ENCODE data around the gene TRIM44.
"Not testable (repeated sequence)": the region's sequence is repeated elsewhere in the genome, so short reads cannot be mapped to it uniquely, and the experiment has no call there.

TRIM44 gene

DNA sequence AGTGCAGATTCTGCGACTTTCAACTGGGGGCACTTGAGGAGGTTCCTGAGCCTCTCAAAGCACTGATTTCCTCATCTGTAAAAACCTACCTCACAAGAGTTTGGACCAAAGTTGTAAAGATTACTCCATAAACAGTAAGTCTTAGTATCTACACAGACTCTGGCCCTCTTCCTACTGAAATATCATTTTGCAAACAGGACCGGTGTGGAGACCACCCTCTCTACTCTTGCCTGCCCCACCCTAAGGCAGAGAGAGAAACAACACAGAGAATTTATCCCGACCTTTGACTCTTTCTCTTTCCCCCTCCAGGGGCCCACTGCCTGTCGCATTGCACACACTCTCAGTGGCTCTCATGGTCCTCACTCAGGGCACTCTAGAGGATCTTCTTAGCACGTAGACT, 163.4 kb downstream of the TRIM44 start:
- no peak for DNase-seq

GRCh38 chr11:35826949-35827348, 164.4 kb downstream of the TRIM44 start:
- no peak for DNase-seq

DNA sequence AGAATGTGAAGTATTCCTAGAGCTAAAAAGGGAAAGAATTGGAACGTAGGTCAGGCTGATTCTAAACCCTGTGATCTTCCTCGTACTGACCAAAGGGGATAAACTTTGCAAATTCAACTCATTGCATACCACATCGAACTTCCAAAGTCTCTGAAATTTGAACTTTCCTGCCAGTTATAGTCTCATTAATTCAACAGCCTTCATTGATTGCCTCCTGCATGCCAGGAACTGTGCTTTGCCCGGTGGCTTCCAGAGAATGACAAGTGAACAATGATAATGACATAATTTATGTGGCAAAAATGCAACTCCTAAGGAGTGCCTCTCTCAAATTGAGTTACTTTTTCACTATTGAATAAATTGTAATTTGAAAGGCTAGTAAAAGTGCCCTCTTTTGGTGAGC, 173.6 kb downstream of the TRIM44 start:
- no peak for DNase-seq

DNA sequence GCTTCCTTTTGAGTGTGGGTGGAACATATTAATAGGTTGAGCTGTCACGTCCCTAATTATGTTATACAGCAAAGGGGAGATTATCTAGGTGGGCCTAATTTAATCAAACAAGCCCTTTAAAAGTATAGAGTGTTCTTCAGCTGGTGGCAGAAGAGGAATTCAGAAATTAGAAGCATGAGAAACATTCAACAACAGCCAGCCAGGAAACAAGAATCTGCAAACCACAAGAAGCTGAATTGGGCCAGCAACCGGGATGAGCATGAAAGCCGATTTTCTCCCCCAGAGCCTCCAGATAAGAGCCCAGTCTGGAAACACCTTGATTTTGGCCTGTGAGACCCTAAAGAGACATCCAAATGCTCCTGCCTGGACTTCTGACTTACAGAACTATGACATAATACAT, 175.5 kb downstream of the TRIM44 start:
- DNase-seq = no peak

DNA sequence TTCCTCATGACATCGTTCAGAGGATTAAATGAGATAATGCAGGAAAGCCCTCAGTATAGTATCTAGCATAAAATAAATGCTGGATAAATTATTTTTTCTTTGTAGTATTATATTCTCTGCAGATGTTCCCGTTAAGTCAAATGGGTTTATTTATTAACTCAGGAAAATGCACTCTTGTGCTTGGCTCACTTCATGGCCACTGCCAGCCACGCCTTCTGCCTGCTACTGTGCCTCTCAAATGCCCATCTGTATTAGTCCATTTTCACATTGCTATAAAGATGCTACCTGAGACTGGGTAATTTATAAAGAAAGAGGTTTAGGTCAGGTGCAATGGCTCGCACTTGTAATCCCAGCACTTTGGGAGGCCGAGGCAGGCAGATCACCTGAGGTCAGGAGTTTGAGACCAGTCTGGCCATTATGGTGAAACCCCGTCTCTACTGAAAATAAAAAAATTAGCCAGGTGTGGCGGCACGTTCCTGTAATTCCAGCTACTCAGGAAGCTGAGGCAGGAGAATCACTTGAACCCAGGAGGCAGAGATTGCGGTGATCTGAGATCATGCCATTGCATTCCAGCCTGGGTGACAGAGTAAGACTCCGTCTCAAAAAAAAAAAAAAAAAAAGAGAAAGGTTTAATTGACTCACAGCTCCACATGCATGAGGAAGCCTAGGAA, 176.3 kb downstream of the TRIM44 start:
- not testable (repeated sequence) for DNase-seq

DNA sequence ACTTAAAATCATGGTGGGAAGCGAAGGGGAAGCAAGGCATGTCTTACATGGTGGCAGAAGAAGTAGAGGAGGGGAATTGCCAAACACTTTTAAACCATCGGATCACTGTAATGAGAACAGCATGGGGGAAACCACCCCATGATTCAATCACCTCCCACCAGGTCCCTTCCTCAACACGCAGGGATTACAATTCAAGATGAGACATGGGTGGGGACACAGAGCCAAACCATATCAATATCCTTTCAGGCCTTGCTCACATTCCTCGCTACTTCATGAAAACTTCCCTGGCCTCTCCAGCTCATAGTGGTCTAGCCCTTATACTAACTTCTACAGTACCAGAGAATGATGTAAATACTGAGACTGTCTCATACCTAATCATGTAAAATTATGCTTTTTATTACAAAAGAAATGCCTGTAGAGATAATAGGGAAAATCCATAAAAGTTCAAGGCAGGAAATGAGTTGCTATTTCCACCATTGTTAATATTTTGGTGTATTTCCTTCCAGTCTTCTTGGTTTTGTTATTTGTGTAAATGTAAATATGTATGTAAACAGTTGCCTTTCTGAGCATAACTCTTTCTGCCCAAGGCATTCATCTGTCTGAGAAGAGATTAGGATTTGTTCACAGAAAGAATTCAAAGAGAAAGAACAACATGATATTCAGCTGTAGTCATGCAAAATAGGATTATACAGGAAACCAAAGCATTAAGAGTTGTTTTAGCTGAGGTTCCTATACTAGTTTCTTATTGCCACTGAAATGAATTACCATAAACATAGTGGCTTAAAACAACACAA, 177.0 kb downstream of the TRIM44 start:
- no peak for DNase-seq

- DNase-seq = no peak
Observed at GRCh38 chr11:35841733-35842132, 179.2 kb downstream of the TRIM44 start.

- DNase-seq = no peak
Observed at GRCh38 chr11:35842958-35843357, 180.4 kb downstream of the TRIM44 start.

DNA sequence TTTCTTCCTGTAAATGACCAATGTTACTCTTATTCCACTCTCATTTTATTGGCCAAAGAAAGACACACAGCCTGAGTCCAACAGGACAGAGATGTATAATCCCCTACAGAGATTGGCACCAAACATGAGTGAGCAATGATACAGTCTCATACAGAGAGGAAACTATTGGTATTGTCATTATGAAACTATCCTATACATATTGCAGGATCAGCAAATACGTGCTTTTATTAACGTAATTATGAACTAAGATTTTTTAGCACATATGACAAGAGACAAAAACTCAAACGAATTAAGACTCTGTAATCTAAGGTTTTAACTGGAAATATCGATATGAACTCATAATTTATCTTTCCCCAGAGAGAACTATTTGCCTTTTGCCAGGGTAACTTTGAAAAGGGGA, 182.0 kb downstream of the TRIM44 start:
- DNase-seq = no peak

DNA sequence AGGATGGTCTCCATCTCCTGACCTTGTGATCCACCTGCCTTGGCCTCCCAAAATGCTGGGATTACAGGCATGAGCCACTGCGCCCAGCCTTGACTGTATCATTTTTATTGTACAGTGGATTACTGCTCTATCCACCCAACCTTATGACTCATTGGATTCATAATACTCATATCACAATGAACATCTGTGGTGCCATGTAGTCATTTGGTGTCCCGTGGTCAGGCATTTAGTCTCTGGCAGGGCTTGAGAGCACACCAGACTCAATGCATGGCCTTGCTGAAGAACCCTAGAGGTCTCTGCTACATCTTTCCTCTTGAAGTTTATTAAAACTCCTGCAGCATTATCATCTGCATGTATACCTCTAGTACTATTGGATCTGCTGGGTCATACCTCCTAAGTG, 183.3 kb downstream of the TRIM44 start:
- DNase-seq = no peak

DNA sequence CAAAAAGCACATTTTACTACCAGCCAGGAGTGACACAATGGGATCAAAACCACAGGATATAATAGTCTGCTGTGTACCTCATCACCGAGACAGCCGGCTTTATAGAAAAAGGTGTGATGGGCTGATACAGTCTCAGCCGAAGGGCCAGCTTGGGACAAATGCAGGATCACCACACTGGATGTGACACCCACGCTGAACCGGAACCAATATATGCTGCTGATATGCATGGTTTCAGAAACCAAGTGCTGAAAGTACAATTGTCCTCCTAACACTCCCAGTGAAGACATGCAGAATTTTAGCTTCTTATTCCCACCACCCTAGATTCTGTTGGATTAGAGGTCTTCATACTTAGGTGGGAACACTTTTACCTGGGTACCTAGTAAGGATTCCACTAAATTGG, 184.3 kb downstream of the TRIM44 start:
- no peak for DNase-seq

GRCh38 chr11:35847473-35847872, 184.9 kb downstream of the TRIM44 start:
- DNase-seq = no peak

DNA sequence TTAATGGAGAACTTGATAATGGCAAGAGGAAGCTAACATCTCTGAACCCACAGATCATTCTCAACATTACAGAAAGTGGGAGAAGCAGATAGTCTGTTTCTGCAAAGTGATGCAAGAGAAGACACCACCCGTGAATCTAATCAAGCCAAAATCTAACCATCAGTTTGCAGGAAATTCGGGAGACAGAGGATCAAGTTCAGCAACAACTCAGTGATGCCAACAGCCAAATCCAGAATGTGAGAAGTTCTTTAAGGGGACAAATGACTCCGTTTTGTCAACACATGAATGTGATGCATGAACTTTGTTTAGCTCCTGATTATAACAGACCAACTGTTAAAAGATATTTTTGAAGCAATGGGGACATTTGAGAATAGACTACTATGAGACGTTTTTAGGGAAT, 186.0 kb downstream of the TRIM44 start:
- no peak for DNase-seq

GRCh38 chr11:35850191-35850590, 187.6 kb downstream of the TRIM44 start:
- DNase-seq = no peak

- DNase-seq = no peak
Observed at GRCh38 chr11:35851342-35851741, 188.8 kb downstream of the TRIM44 start.

DNA sequence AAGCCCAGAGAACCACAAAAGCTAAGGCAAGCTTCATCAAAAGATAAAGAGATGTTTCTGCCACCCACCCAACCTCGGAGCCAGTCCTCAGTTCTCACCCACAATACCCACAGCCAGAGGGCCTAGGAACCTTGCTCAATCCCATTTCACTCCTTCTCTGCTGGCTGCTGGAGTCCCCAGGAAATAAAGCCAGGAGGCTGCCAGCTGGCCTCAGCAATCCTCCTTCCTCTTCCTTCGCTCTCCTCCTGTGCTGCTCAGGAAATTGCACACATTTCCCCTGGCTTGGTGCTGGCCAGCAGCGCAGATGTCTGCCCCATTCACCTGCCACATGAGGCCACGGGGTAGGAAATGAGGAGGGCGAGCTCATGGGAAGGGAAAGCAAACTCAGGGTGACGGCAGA, 189.5 kb downstream of the TRIM44 start:
- peak; percentile 39 for DNase-seq

DNA sequence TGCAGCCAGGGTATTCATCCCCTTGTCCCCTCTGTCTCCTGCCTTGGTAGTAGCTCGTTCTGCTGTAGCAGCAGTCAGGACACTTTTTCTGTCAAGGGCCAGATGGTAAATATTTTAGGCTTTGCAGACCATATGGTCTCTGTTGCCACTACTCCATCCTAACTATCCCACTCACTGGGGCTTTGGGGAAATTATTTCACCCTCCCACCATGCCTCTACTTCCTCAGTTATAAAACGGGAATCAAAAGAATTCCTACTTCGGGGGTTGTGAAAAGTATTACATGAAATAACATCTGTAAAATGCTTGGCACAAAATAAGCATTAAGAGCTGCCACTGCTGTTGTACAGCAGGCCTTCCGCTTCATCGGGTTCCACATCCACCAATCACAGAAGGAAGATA, 191.4 kb downstream of the TRIM44 start:
- DNase-seq = peak; percentile 75

DNA sequence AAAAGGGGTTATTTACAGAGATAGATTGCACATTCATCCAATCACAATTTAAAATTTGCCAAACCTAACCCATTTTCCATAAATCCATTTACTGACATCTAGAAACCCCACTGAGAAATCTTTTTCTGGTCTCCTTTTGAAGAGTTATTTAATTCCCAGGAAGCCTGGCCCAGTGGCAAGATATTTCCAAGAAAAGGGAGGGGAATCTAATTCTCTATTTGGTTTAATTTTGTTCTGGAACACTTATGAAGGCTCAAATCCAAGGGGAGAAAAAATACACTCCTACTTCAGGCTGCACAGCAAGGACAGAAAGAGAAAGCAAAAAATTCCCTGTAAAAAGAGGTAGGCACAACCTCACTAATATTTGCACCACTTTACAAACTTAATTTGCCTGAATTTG, 193.1 kb downstream of the TRIM44 start:
- no peak for DNase-seq

DNA sequence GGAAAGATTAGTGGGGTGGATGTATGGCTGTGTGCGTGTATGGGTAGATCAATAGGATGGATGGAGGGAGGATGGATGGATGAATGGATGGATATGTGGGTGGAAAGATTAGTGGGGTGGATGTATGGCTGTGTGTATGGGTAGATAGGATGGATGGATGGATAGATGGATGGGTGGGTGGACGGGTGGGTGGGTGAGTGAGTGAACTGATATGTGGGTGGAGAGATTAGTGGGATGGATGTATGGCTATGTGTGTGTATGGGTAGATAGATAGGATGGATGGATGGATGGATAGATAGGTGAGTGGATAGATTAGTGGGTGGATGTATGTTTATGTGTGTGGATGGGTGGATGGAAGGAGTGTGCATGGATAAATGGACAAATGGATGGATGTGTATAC, 193.7 kb downstream of the TRIM44 start:
- no peak for DNase-seq

GRCh38 chr11:35856756-35857155, 194.2 kb downstream of the TRIM44 start:
- DNase-seq = no peak

GRCh38 chr11:35857922-35858321, 195.3 kb downstream of the TRIM44 start:
- no peak for DNase-seq

- DNase-seq = no peak
Observed at GRCh38 chr11:35859301-35859700, 196.7 kb downstream of the TRIM44 start.

DNA sequence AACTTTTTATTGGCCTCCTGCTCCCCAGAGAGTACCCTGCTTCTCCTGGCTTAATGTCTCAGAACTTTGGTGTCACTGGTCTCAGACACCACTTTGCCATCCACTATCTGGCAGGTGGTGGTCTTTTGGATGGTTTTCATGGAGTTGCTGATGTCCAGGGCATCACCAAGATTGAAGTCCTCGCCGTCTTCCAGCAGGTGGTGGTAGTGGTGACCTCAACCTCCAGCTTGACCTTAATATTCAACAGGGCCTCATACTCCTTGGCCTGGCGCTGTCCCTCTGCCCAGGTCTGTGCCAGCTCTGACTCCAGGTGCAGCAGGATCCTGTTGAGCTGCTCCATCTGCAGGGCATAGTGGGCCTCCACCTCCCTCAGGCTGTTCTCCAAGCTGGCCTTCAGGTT, 197.6 kb downstream of the TRIM44 start:
- DNase-seq = not testable (repeated sequence)

DNA sequence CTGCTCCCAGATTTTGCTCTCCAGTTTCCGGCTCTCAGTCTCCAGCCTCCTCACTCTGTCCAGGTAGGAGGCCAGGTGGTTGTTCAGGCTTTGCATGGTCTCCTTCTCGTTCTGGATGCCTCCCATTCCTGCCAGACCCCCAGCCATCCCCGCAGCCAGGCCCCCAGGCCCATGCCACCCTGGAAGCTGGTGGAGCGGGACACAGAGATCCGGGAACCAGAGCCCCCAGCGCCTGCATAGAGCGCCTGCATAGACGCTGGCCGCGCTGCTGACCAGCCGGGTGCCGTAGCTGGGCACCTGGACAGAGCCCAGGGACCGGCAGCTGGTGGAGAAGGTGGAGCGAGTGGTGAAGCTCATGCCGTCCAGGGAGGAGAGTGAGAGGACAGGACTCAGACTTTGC, 198.6 kb downstream of the TRIM44 start:
- DNase-seq = no peak

GRCh38 chr11:35862666-35863065, 200.1 kb downstream of the TRIM44 start:
- no peak for DNase-seq

Measured in NCI-H82 (cell line).